Midbrain (tissue), 1 donor: ENCODE results near the gene AVPR1B.

Experiments used
- DNase-seq: peaks from one replicate; lab custom pipeline; 2025; lab: John Stamatoyannopoulos, UW

Gene AVPR1B

GRCh38 chr1:206112600-206113301 lies 4.4 kb downstream of the AVPR1B start:
- no peak for DNase-seq

- no peak for DNase-seq
Observed at GRCh38 chr1:206111271-206111927, 5.8 kb downstream of the AVPR1B start.

GRCh38 chr1:206110820-206111219 lies 6.4 kb downstream of the AVPR1B start:
- DNase-seq, result no peak

GRCh38 chr1:206110161-206110560 lies 7.0 kb downstream of the AVPR1B start:
- DNase-seq, result no peak

GRCh38 chr1:206109718-206110117 lies 7.5 kb downstream of the AVPR1B start:
- DNase-seq, result no peak

GRCh38 chr1:206108635-206109034 lies 8.6 kb downstream of the AVPR1B start:
- DNase-seq, result no peak

GRCh38 chr1:206107168-206107544 lies 10.0 kb downstream of the AVPR1B start:
- DNase-seq, result no peak

GRCh38 chr1:206106328-206107167 lies 10.6 kb downstream of the AVPR1B start:
- peak; percentile 86 for DNase-seq

GRCh38 chr1:206105464-206105995 lies 11.7 kb downstream of the AVPR1B start:
- DNase-seq, result no peak

GRCh38 chr1:206103979-206104378 lies 13.2 kb downstream of the AVPR1B start:
- no peak for DNase-seq

- peak; percentile 10 for DNase-seq
Observed at GRCh38 chr1:206102292-206102936, 14.8 kb downstream of the AVPR1B start.

GRCh38 chr1:206101351-206102045 lies 15.7 kb downstream of the AVPR1B start:
- no peak for DNase-seq

GRCh38 chr1:206100226-206100815 lies 16.9 kb downstream of the AVPR1B start:
- DNase-seq, result no peak

- DNase-seq, result no peak
Observed at GRCh38 chr1:206098242-206098919, 18.8 kb downstream of the AVPR1B start.

GRCh38 chr1:206097381-206097780 lies 19.8 kb downstream of the AVPR1B start:
- DNase-seq, result no peak

- DNase-seq, result no peak
Observed at GRCh38 chr1:206094024-206094423, 23.2 kb downstream of the AVPR1B start.

- DNase-seq, result no peak
Observed at GRCh38 chr1:206089341-206089740, 27.8 kb downstream of the AVPR1B start.

- no peak for DNase-seq
Observed at GRCh38 chr1:206087091-206087490, 30.1 kb downstream of the AVPR1B start.

- DNase-seq, result no peak
Observed at GRCh38 chr1:206083750-206084149, 33.4 kb downstream of the AVPR1B start.
